GM12892 (cell line): ENCODE results near the gene ZNF3.

Source experiments
- POLR2A ChIP-seq: IDR thresholded peaks from 2 replicates; pipeline ENCODE4 v1.6.1; 2011; ENCODE audit warnings: low read depth, low read length, control low read depth
- TAF1 ChIP-seq: IDR thresholded peaks from 2 replicates; pipeline ENCODE4 v1.6.1; 2011; ENCODE audit warnings: low read depth, mild to moderate bottlenecking, control low read depth, low read length, borderline replicate concordance

DNA sequence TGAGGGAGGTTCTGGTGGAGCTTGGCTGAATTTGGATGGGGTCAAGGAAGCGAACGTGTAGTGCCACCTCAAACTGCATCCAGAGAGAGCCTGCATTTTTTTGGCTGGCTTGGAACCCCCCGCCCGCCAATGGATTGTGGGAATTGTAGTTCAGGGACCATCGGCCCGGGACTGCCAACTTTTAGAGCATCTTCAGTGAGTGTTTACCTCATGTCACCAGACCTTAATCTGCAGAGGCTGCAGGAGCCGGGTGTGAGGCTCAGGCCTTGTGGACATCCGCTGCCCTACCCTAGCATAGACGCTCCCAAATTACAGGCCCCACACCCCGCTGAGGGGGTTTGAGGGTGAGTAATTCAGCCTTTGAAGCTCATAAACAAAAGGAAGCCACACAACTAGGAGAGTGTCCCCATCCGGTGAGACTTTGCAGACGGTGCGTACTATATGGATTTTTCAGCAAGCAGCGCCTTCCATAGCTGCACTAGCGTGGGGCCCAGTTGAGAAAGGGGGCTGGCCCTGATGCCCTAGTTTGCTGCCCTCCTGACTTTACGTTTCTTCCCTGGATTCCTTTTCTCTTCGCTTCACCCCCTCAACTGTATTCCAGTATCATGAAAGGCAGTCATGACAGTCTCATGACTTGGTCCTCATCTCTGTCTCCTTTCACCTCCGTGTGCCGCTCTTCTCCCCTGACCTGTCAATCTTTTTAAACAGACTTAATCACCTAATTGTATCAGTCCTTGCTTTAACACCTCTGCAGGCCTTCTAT, 38.6 kb upstream of the ZNF3 start:
- TF ChIP-seq POLR2A = no peak
- no peak for TF ChIP-seq TAF1
